ENCODE data around the gene ST3GAL5.

The ST3GAL5 gene

GRCh38 chr2:85790032-85790431 lies 98.8 kb downstream of the ST3GAL5 start:
- no peak for DNase-seq (ENCODE audit: low read depth)

GRCh38 chr2:85789271-85789670 lies 99.5 kb downstream of the ST3GAL5 start:
- no peak for DNase-seq (ENCODE audit: low read depth)

- no peak for DNase-seq (ENCODE audit: low read depth)
These were observed 100.2 kb downstream of the ST3GAL5 start for GRCh38 chr2:85788603-85789002.

- DNase-seq (ENCODE audit: low read depth), result no peak
These were observed 100.8 kb downstream of the ST3GAL5 start for GRCh38 chr2:85787981-85788340.

- no peak for DNase-seq (ENCODE audit: low read depth)
These were observed 101.4 kb downstream of the ST3GAL5 start for GRCh38 chr2:85787282-85787980.
